ENCODE measurements around the gene GGT1. TPM values are rescaled to one million over a fixed set of nuclear protein-coding genes. Genes with fewer than 3 reads are reported as not detected.
"Not testable (repeated sequence)": the region's sequence is repeated elsewhere in the genome, so short reads cannot be mapped to it uniquely, and the experiment has no call there.

Gene GGT1
- total RNA-seq, 1 donor from 2014 or later, result 7.7 TPM

GRCh38 chr22:24609888-24610287 is 6.9 kb downstream of the GGT1 start:
- H3K9ac ChIP-seq; DNase-seq (ENCODE audit: low spot score); H4K20me1 ChIP-seq (ENCODE audit: low read depth); H3K27me3 Mint-ChIP-seq (ENCODE audit: insufficient read depth, low read depth); H3K9me3 Mint-ChIP-seq; H3K4me1 Mint-ChIP-seq; H3K9me3 ChIP-seq (ENCODE audit: low read depth); H3K36me3 ChIP-seq; H3K4me2 ChIP-seq; H3K4me3 Mint-ChIP-seq; H3K4me1 ChIP-seq; H3K79me2 ChIP-seq (ENCODE audit: low read depth); H3K4me3 ChIP-seq; H3K27ac Mint-ChIP-seq; H3K27me3 ChIP-seq; H3K27ac ChIP-seq; H2AFZ ChIP-seq (replicated peaks); H3K36me3 Mint-ChIP-seq: not testable (repeated sequence)
- H3F3A ChIP-seq (ENCODE audit: low read depth), result peaks cover 11% of the 10 kb centered on the region

- not testable (repeated sequence) for H3K4me1 Mint-ChIP-seq; H3K4me3 ChIP-seq; H4K20me1 ChIP-seq (ENCODE audit: low read depth); H3K4me2 ChIP-seq; H3K9me3 Mint-ChIP-seq; H3K27me3 Mint-ChIP-seq (ENCODE audit: insufficient read depth, low read depth); H3K4me3 Mint-ChIP-seq; H2AFZ ChIP-seq (replicated peaks); H3K36me3 ChIP-seq; H3K36me3 Mint-ChIP-seq; H3K27ac Mint-ChIP-seq; H3K9ac ChIP-seq; DNase-seq (ENCODE audit: low spot score); H3F3A ChIP-seq (ENCODE audit: low read depth); H3K27ac ChIP-seq; H3K27me3 ChIP-seq; H3K79me2 ChIP-seq (ENCODE audit: low read depth); H3K4me1 ChIP-seq; H3K9me3 ChIP-seq (ENCODE audit: low read depth)
Observed at GRCh38 chr22:24614794-24615193, 11.8 kb downstream of the GGT1 start.

DNA sequence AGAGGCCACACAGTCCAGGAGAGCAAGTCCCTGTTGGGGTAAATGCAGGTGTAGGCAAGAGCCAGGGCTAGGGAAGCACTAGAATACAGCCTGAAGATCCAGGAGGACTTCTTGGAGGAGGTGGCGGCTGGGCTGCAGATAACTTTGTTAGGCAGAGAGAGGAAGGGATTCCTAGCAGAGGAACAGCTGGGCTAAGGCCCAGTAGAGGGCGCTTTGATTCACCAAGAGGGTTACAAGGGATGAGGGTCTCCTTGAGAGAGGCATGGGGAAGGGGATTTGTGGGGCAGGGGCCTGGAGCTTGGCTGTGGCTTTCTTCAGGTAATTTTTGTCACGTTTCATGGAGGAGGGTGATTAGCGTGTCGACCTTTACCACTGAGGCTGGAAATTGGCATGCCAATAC is 18.3 kb downstream of the GGT1 start:
- H3K36me3 ChIP-seq; H3K27me3 Mint-ChIP-seq (ENCODE audit: insufficient read depth, low read depth); H3K4me1 Mint-ChIP-seq; H3K9me3 ChIP-seq (ENCODE audit: low read depth); H3K27me3 ChIP-seq; H3K36me3 Mint-ChIP-seq; H3K4me3 Mint-ChIP-seq; H3K27ac ChIP-seq; H3K79me2 ChIP-seq (ENCODE audit: low read depth); H3K9me3 Mint-ChIP-seq; H3F3A ChIP-seq (ENCODE audit: low read depth); H3K4me2 ChIP-seq; H3K4me1 ChIP-seq; H3K4me3 ChIP-seq; H4K20me1 ChIP-seq (ENCODE audit: low read depth); H3K9ac ChIP-seq; H3K27ac Mint-ChIP-seq; H2AFZ ChIP-seq (replicated peaks); DNase-seq (ENCODE audit: low spot score): not testable (repeated sequence)
- TF ChIP-seq, protein P1, sequence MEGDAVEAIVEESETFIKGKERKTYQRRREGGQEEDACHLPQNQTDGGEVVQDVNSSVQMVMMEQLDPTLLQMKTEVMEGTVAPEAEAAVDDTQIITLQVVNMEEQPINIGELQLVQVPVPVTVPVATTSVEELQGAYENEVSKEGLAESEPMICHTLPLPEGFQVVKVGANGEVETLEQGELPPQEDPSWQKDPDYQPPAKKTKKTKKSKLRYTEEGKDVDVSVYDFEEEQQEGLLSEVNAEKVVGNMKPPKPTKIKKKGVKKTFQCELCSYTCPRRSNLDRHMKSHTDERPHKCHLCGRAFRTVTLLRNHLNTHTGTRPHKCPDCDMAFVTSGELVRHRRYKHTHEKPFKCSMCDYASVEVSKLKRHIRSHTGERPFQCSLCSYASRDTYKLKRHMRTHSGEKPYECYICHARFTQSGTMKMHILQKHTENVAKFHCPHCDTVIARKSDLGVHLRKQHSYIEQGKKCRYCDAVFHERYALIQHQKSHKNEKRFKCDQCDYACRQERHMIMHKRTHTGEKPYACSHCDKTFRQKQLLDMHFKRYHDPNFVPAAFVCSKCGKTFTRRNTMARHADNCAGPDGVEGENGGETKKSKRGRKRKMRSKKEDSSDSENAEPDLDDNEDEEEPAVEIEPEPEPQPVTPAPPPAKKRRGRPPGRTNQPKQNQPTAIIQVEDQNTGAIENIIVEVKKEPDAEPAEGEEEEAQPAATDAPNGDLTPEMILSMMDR (IDR thresholded peaks at IDR 0.05), result peak; percentile 30

DNA sequence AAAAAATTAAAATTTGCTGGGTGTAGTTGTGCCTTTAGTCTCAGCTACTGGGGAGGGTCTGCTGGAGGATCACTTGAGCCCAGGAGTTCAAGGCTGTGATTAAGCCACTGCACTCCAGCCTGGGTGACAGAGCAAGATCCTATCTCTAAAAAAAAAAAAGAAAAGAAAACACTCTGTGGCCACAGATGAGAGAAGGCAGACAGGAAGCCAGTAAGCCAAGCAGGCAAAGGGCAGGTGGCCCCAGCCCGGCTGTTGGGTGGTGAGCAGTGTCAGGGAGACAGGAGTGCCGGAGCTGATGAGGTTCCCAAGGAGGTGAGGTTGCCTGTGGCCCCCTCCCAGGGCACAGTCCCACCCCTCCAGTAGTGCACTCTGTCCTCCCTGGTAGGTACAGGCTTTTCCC is 19.6 kb downstream of the GGT1 start:
- not testable (repeated sequence) for H3K4me1 Mint-ChIP-seq; H3K4me1 ChIP-seq; H3K36me3 Mint-ChIP-seq; H3K9ac ChIP-seq; DNase-seq (ENCODE audit: low spot score); H3K9me3 Mint-ChIP-seq; H3K27me3 Mint-ChIP-seq (ENCODE audit: insufficient read depth, low read depth); H3K4me2 ChIP-seq; H3K9me3 ChIP-seq (ENCODE audit: low read depth); H3K27ac ChIP-seq; H2AFZ ChIP-seq (replicated peaks); H3K36me3 ChIP-seq; H3K27me3 ChIP-seq; H3K4me3 ChIP-seq; H3F3A ChIP-seq (ENCODE audit: low read depth); H3K27ac Mint-ChIP-seq; H4K20me1 ChIP-seq (ENCODE audit: low read depth); H3K79me2 ChIP-seq (ENCODE audit: low read depth); H3K4me3 Mint-ChIP-seq

GRCh38 chr22:24627911-24628310 is 24.9 kb downstream of the GGT1 start:
- not testable (repeated sequence) for H3K27ac ChIP-seq; DNase-seq (ENCODE audit: low spot score); H3K4me2 ChIP-seq; H3K27ac Mint-ChIP-seq; H3K4me3 Mint-ChIP-seq; H3K36me3 Mint-ChIP-seq; H3K79me2 ChIP-seq (ENCODE audit: low read depth); H3K4me3 ChIP-seq; H3K27me3 ChIP-seq; H3K27me3 Mint-ChIP-seq (ENCODE audit: insufficient read depth, low read depth); H3K9me3 ChIP-seq (ENCODE audit: low read depth); H3K4me1 ChIP-seq; H3K9me3 Mint-ChIP-seq; H4K20me1 ChIP-seq (ENCODE audit: low read depth); H3K9ac ChIP-seq; H3K36me3 ChIP-seq; H2AFZ ChIP-seq (replicated peaks)
- peaks cover 16% of the 10 kb centered on the region for H3K4me1 Mint-ChIP-seq
- peaks cover 12% of the 10 kb centered on the region for H3F3A ChIP-seq (ENCODE audit: low read depth)
